H1 (cell line): ENCODE data around the gene ADARB2. TPM values are rescaled to one million over a fixed set of nuclear protein-coding genes. Genes with fewer than 3 reads are reported as not detected.

Source experiments
- BCL11A ChIP-seq, 2 experiments: IDR thresholded peaks; one replicate each; pipeline ENCODE4 v1.6.1; 2011; ENCODE audit warnings: low read depth in 2 of 2, low read length in 2 of 2, mild to moderate bottlenecking in 2 of 2
- polyA plus RNA-seq, 7 experiments: library from polyadenylated mRNA; depleted of rRNA in 3 of 7; stranded (reverse) in 5 of 7; unstranded in 2 of 7; fragments of >200 nt in 5 of 7; fragments of 200-250 nt in 2 of 7; gene quantifications; 1 replicate in 5 of 7; 2 replicates in 1 of 7; 4 replicates in 1 of 7; pipeline versions ENCODE4 v1.2.1 to v1.2.3, GENCODE V29; 2011 to 2013; ENCODE audit warnings: missing spikeins in 2 of 7, mixed read lengths in 2 of 7
- total RNA-seq: library from RNA; stranded (reverse); fragmentation: NEBNext Ultra II Directional; extraction: Animal tissue kit (Norgen Biotek cat#: 25700); gene quantifications from 2 replicates; pipeline ENCODE4 v1.2.1, GENCODE V29; 2021

The ADARB2 gene
- total and polyA plus RNA-seq, 2 of the 8 experiments (the other 6 are each of a cell fraction or from before 2014, with no cell fraction given) = 2.2 to 2.8 TPM

DNA sequence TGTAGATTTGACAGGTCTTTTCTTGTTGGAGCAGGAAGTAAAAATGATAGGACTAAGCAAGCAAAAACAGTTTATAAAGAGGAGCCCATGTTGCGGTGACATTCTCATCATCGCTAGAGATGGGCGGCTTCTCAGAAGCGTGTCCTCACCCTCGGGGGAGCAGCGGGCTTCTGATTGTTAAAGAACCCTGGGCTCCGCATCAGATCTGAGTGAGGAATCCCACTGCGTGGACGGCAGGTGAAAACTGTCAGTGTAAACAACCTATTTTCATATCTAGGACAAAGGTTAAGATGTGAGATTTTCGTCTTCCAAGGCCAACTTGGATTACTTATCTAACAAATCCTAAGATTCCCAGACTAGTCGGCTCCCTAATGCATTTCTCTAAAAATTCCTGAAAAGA is 177.6 kb downstream of the ADARB2 start (continued):
- no peak for TF ChIP-seq BCL11A (IDR thresholded peaks at IDR 0.05; ENCODE audit: low read depth in 2 of 2, low read length in 2 of 2)
